ENCODE data around the gene ACBD6.

- TF ChIP-seq CTCF (IDR thresholded peaks at IDR 0.05) (no peak), POLR2AphosphoS5 (IDR thresholded peaks at IDR 0.05) (no peak)
These were observed 87.0 kb downstream of the ACBD6 start for GRCh38 chr1:180415236-180415848.
